Astrocyte of the spinal cord (primary cell): ENCODE data around the gene RLF.
"Not testable (repeated sequence)": the region's sequence is repeated elsewhere in the genome, so short reads cannot be mapped to it uniquely, and the experiment has no call there.

Source experiments
- DNase-seq: peaks from one replicate; pipeline ENCODE4 v3.0.0; 2011; ENCODE audit warnings: low read depth, low spot score
- H3K4me3 ChIP-seq: 2 replicates; pipeline ENCODE4 v1.5.1; 2011; ENCODE audit warnings: low read depth, mild to moderate bottlenecking, low read length, moderate library complexity
- in situ Hi-C: cut with HindIII; loops from 2 replicates; pipeline ENCODE4 v1.10.0; 2017; ENCODE audit warnings: low sequenced_read_pairs
- TF ChIP-seq, protein P1 (sequence below): IDR thresholded peaks from 2 replicates; pipeline ENCODE4 v1.5.1; 2012; ENCODE audit warnings: low read depth, mild to moderate bottlenecking, low read length, inconsistent platforms

Gene RLF

DNA sequence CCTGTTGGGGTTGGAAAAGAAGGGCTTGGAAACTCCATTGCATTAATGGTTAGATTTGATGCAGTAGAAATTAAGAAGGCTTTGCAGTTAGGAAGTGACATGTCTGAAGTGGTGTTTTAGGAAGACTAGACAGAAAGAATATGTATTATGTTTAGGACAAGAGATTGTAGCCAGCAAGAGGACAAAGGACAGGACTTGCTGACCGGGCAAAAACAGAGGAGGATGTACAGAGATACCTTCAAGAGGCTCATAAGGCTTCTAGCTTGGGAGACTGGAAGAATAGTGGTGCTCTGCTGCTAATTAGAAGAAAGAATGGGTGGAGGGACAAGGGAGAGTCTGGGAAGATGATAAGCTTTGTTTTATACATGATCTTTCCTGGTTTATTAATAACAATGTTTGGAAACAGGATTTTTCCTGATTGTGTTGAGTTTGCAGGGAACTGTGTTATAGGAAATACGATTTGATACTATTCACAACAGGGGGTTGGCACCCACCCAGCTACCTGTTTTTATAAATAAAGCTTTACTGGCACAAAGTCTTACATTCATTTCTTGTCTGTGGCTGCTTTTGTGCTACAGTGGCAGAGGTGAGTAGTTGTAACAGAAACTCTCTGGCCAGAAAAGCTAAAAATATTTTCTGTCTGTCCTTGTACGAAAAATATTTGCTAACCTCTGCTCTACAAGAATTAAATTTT is 49.5 kb downstream of the RLF start:
- in situ Hi-C loops, result no loop called here
- no peak for DNase-seq
- TF ChIP-seq, protein P1, sequence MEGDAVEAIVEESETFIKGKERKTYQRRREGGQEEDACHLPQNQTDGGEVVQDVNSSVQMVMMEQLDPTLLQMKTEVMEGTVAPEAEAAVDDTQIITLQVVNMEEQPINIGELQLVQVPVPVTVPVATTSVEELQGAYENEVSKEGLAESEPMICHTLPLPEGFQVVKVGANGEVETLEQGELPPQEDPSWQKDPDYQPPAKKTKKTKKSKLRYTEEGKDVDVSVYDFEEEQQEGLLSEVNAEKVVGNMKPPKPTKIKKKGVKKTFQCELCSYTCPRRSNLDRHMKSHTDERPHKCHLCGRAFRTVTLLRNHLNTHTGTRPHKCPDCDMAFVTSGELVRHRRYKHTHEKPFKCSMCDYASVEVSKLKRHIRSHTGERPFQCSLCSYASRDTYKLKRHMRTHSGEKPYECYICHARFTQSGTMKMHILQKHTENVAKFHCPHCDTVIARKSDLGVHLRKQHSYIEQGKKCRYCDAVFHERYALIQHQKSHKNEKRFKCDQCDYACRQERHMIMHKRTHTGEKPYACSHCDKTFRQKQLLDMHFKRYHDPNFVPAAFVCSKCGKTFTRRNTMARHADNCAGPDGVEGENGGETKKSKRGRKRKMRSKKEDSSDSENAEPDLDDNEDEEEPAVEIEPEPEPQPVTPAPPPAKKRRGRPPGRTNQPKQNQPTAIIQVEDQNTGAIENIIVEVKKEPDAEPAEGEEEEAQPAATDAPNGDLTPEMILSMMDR, result no peak
- no peak overlapping the region for H3K4me3 ChIP-seq

DNA sequence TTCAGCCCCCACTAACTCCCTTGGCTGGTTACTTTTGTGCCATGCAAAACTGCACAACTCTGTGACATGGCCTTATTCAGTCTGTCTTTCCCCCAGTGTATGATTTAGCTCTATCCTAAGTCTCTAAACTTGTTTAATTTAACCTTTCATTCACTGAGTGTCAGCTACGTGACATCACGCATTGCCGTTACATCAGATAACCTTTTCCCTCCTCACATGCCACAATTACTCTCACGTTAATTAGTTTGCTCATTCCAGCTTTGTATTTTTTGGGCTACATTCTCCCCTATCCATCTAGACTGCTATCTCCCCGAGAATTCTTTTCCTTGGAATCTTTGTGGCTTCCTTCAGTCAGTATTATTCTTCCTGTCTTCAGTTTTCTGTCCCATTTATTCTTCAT is 57.1 kb downstream of the RLF start:
- in situ Hi-C loops, result no loop called here
- DNase-seq, result no peak
- no peak overlapping the region for H3K4me3 ChIP-seq
- TF ChIP-seq, protein P1, result no peak

DNA sequence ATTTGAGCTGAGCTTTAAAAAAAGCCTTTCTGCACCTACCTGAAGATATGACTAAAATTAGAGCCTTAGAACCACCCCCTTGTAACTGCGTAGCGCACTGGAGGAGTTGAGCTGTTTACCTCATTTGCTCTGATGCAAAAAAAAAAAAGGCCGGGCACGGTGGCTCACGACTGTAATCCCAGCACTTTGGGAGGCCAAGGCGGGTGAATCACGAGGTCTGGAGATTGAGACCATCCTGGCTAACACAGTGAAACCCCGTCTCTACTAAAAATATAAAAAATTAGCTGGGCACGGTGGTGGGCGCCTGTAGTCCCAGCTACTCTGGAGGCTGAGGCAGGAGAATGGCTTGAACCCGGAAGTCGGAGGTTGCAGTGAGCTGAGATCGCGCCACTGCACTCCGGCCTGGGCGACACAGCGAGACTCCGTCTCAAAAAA is 60.3 kb downstream of the RLF start:
- DNase-seq, H3K4me3 ChIP-seq, in situ Hi-C loops: not testable (repeated sequence)

DNA sequence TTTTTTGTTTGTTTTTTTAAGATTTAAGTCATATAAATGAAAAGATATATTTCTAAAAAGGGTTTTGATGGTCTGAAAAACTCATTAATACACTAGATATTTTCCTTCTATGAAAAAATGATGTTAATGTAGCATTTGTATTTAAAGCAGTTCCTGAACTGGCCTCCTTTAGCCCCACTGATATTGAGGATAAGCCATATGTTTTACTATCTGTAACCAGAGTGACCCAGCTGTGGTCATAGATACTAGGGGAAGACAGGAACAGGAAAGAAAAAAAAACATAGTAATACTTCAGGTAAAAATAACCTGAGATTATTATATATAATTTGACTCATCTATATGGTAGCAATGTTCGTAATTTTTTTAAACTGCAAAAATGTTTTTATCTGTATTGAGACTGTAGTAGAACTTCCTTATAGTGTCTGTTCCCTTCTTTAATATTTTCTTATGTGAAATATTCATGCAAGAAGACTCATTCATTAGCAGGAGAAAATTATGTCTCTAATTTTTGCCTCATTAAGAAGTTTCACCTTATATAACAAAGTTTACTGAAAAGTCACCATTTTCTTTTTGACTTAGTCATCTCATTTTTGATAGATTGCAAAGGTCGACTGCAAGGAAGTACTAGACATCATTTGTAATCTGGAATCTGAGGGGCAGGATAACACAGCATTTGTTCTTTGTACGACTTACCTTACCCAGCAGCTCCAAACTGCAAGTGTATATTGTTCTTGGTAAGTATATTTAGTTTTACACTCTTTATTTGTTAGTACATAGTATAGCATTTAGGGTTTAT is 61.0 kb downstream of the RLF start:
- TF ChIP-seq, protein P1, result no peak

DNA sequence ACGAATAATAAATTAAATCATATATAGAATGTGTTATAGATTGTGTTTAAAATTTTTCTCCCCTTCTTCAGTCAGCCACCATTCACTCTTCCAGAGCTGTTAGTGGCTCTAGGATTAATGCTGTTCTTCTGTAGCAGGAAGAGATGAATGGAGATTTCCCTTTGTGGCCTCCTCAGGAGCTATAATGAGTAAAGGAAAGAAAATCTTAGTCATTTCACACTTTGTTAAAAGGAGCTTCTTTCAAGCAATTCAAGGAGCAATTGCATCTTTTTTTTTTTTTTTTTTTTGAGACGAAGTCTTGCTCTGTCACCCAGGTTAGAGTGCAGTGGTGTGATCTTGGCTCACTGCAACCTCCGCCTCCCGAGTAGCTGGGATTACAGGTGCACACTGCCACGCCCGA is 62.9 kb downstream of the RLF start:
- DNase-seq, result no peak
- TF ChIP-seq, protein P1, result no peak
- in situ Hi-C loops, result no loop called here
- no peak overlapping the region for H3K4me3 ChIP-seq

More for the DNA sequence above, 61.0 kb downstream of the RLF start:
- no peak overlapping the region for H3K4me3 ChIP-seq
- in situ Hi-C loops, result no loop called here
- no peak for DNase-seq

DNA sequence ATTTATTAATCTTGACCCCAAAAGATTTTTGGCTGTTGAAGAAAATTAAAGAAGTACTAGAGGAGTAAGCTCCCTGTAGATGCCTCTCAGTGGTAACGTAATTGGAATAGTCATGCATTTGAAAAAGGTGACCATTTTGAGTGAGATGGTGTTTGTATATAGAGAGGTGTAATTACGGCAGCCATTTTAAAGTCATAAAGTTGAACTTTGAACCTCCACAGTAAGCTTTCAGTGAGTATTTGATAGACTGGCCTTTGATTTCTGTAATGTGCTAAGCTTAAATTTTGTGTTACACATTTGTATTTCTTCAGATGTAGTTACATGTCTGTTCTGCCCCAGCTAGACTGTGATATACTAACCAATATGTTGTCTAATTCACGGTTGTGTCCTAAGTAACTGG is 65.0 kb downstream of the RLF start:
- no peak for DNase-seq
- no peak overlapping the region for H3K4me3 ChIP-seq
- TF ChIP-seq, protein P1, result no peak
- in situ Hi-C loops, result no loop called here

DNA sequence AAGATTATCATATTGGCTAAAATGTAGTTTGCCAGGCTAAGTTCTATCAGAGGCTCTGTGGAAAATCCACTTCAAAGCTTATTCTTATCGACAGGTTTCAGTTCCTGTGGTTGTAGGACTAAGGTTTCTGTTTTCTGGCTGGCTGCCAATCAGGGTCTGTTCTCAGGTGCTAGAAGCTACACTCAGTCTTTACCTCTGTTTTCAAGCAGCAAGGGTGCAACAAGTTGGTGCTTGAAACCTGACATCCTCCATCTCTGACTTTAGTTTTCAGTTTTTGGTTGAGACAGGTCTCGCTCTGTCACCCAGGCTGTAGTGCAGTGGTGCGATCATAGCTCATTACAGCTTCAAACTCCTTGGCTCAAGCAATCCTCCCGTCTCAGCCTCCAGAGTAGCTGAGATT is 71.3 kb downstream of the RLF start:
- DNase-seq, result no peak

More for the DNA sequence above, 71.3 kb downstream of the RLF start:
- in situ Hi-C loops, result no loop called here
- TF ChIP-seq, protein P1, result no peak
- H3K4me3 ChIP-seq, result no peak overlapping the region
